Glomerular visceral epithelial cell (primary cell): Measurements from ENCODE around the gene MRPL50.
"Not testable (repeated sequence)": the region's sequence is repeated elsewhere in the genome, so short reads cannot be mapped to it uniquely, and the experiment has no call there.

Experiments
- DNase-seq: peaks from one replicate; pipeline ENCODE4 v3.0.0-alpha.2; 2016; ENCODE audit errors: extremely low spot score

The MRPL50 gene

DNA sequence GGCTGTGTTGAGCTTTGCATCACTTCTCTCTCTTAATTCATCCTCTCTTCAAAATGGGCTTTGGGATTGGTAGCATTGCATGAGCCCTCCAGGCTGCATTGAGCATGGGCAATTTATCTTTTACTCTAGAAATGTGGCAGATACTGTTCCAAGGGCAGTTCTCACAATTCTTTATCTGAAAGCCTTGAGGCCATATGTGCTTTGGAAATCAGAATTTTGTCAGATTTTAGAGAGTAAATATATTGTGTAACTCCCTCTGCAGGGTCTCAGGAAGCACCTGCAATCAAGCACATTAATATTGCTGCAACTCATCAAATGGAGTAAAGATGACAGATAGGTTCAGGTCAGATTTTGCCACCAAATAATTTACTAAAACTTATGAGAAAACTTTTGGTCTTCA is 19.6 kb upstream of the MRPL50 start:
- no peak for DNase-seq

DNA sequence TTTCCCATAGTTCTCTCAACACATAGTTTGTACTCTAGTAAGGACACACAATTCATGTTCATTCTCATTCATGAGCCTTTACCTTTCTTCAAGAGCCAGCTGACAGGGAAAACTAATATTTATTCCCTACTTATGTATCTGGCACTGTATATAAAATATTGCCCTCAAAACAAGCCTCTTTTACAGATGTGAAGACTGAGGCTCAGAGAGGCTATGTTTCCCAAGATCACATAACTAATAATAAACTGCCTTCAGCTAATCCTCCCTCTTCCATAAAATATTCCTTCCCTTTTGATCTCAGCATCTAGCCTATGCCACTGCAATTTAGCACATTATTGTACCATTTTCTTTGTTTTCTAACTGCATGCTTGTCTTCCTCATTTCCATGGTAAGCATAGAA is 19.0 kb upstream of the MRPL50 start:
- DNase-seq, result no peak

DNA sequence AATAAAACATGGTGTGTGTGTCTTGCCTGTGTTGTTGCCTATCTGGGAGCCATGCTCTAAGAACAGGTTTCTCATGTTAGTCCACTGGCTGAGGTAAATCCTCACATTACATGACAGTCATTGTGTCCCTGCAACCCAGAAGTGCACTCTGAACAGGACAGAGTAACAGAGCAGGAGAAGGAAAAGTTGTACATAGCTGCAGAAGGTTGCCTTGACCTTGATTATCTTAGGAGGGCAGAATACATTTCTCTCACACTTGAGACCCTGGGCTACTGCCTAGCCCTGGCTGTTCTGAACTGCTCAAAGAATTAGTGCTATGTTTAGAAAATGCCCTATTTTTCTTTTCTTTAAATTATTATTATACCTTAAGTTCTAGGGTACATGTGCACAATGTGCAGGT is 17.2 kb upstream of the MRPL50 start:
- no peak for DNase-seq

DNA sequence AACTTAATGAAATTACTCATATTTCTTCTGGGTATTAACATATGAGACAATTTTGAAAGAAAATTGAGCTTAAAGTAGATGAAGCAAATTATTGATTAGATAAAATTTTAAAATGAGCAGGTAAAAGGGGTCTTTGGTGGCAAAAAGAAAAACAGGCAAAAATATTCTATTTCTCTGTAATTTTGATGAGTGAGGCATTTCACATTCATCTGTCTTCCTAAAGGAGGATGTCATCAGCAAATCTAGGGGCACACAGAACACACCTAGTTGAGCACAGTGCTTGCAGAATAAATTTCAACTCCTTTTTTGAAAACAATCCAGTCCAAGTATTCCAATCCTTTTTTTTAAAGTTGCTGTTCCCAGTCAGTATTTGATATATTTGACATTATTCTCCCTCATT is 16.4 kb upstream of the MRPL50 start:
- no peak for DNase-seq

DNA sequence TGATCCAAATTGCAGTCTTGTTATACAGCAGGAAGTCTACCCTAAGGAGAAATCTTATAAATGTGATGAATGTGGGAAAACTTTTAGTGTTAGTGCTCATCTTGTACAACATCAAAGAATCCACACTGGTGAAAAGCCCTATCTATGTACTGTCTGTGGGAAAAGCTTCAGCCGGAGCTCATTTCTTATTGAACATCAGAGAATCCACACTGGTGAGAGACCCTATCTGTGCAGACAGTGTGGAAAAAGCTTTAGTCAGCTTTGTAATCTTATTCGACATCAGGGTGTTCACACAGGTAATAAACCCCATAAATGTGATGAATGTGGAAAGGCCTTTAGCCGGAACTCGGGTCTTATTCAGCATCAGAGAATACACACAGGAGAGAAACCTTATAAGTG is 10.7 kb upstream of the MRPL50 start:
- DNase-seq, result no peak

DNA sequence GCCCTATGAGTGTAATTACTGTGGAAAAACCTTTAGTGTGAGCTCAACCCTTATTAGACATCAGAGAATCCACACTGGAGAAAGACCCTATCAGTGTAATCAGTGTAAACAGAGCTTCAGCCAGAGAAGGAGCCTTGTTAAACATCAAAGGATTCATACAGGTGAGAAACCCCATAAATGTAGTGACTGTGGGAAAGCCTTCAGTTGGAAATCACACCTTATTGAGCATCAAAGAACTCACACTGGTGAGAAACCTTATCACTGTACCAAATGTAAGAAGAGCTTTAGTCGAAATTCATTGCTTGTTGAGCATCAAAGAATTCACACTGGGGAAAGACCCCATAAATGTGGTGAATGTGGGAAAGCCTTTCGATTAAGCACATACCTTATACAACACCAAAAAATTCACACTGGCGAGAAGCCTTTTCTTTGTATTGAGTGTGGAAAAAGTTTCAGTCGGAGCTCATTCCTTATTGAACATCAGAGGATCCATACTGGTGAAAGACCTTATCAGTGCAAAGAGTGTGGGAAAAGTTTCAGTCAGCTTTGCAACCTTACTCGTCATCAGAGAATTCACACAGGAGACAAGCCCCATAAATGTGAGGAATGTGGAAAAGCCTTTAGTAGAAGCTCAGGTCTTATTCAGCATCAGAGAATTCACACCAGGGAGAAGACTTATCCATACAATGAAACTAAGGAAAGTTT is 10.1 kb upstream of the MRPL50 start:
- DNase-seq, result no peak

DNA sequence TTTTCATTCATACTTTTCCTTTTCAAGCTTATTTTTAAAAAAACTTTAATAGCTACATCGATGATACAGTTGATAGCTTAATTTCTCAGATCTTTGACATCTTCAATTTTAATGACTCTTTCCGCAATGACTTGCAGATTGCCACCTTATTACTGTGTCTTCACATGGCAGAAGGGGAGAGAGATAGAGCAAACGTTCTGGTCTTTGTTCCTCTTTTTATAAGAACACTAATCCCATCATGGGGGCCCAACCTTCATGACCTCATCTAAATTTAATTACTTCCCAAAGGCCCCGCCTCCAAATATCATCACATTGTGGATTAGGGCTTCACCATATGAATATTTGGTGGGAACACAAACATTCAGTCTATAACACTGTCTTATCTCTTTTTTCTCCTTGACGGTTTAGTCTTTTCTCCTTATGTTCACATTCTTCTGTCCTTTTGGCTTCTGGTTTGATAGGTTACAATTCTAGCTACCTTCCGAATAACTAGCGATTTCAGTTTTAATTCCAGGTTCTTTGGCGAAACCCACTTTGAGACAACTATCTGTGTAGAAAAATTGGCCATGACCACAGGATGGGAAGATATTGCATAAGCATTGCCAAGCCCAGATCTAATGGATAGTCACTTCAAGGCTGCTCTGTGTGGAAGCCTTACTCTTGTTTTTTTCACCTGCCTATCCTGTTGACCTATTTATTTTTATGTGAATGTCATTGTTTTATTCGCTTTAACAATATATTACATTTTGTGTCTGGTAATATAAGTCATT is 5.3 kb upstream of the MRPL50 start:
- no peak for DNase-seq

DNA sequence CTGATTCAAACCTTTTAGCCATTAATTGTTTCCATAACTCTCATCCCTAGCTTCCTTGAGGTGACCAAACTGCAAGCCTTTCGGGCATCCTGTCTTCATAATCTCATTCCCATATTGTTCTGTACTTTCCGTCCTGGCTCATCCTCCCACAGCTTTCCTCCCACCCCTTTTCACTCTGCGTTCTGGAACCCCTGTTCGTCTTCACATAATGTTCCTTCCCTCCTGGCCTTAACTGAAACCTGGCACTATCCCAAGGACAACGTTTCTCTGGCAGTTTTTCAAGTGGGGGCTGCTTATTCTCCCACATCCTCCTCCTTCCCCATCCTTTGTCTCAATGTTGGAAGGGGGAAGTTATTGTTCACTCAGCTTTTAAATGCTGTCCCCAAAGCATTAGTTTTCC is 1.7 kb upstream of the MRPL50 start:
- DNase-seq, result peak; percentile 9

DNA sequence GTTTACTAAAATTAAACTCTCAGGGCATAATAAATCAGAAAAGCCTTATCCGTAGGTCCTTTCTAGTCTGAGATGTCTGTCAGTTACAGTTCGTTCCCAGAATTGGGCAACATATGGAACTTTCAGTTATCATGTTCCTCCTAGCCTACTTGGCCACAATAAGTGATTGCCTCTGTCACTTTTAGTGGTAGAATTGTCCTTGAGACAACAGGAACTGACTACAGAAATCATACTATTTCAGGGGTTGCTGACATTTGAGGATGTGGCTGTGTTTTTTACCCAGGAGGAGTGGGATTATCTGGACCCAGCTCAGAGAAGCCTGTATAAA is 1.2 kb upstream of the MRPL50 start:
- no peak for DNase-seq

DNA sequence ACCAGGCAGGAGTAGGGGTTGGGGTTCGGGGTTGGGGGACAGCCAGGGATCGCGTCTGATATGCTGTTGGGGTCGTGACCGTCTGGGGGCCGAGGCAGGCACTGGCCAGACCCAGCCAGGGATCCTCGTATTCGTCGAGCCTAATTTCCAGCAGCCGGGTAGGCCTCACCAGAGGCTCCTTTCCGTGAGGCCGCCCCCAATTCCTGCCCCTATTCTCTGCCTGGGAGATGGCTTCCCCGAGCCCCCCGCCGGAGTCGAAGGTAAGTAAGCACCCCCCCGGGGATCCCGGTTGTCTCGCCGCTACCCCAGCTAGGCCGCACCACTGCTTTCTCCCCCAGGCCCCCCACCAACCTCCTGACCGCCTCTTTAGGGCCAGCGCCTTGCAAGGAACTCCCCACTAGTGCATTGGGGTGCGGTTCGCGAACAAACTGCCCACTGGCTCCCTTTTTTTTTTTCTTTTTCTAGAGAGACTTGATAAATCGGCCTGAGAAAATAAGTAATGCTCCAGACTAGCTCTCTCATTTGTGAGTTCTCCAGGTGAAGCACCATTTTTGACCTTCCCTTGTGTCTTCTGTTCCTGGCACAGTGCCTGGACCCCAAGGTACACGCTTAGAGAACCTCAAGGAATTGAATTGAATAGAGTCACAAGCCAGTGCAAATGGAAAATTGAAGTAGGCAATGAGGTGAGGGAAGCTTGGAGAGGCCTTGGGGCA is 668 bp upstream of the MRPL50 start:
- peak; percentile 15 for DNase-seq

DNA sequence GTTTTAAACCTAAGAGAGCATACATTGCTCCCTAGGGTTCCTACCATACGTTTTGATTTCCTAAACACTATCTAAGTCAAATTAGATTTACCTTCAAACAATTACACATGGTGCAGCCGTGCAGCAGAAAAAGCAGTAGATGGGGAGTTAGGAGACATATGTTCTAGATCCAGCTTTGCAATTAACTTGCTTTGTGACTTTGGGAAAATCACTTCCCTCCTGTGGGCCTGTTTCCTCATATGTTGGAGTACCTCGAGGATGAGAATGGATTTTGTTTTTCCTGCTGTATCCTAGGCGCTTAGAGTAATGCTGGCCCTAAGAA is 711 bp downstream of the MRPL50 start:
- DNase-seq, result no peak

DNA sequence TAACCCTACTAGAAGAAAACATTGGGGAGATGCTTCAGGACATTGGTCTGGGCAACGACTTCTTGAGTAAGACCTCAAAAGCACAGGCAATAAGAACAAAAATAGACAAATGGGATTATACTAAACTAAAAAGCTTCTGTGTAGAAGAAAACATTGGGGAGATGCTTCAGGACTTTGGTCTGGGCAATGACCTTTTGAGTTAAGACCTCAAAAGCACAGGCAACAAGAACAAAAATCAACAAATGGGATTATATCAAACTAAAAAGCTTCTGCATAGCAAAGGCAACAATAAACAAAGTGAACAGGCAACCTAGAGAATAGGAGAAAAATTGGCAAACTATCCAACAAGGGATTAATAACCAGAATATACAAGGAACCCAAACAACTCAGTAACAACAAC is 3.7 kb downstream of the MRPL50 start:
- no peak for DNase-seq

DNA sequence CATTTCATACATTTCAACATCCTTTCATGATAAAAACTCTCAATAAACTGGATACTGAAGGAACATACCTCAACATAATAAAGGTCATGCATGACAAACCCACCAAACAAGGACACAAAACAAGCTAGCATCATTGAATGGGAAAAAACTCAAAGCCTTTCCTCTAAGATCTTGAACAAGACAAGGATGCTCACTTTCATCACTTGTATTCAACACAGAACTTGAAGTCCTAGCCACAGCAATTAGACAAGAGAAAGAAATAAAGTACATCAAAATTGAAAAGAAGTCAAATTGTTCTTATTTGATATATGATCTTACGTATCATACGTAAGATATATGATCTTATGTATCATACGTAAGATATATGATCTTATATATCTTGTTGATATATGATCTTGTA is 5.3 kb downstream of the MRPL50 start:
- no peak for DNase-seq

DNA sequence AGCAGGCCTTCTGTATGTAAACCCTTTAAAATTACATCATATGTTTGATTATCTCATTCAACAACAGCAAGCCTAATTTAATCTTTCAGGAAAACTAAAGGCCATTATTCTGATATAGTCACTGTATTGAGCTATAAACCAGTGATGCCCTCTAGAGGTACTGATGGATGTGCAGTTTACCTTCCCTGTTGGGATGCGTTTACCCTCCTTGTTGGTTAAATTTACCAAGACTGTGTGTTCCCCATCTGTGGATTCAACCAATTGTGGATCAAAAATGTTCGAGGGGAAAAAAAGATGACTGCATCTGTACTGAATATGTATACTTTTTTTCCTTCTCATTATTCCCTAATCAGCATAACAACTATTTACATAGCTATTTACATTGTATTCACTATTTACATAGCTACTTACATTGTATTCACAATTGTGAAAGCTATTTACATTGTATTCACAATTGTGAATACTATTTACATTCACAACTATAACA is 9.9 kb downstream of the MRPL50 start:
- no peak for DNase-seq

DNA sequence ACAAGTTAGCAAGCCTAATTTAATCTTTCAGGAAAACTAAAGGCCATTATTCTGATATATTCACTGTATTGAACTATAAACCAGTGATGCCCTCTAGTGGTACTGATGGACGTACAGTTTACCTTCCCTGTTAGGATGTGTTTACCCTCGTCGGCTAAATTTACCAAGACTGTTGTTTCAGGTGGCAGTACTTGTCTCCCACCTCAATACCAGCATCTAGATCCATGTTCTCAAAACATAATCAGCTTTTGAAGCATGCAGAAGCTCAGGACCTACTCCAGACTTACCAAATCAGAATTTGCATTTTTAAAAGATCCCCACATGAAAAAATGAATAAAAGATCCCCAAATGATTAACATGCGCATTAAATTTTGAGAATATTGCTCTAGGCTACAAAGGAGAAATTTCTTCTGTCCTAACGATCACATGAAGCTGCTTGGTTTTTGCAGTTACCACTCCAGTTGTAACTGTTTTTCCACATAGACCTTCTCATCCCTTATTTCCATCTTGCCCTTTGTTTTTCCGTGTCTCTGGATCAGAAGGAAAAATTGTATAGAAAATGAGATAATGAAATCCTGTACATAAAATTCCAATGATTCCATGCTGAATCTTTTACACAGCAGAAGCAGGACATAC is 10.4 kb downstream of the MRPL50 start:
- peak; percentile 48 for DNase-seq

DNA sequence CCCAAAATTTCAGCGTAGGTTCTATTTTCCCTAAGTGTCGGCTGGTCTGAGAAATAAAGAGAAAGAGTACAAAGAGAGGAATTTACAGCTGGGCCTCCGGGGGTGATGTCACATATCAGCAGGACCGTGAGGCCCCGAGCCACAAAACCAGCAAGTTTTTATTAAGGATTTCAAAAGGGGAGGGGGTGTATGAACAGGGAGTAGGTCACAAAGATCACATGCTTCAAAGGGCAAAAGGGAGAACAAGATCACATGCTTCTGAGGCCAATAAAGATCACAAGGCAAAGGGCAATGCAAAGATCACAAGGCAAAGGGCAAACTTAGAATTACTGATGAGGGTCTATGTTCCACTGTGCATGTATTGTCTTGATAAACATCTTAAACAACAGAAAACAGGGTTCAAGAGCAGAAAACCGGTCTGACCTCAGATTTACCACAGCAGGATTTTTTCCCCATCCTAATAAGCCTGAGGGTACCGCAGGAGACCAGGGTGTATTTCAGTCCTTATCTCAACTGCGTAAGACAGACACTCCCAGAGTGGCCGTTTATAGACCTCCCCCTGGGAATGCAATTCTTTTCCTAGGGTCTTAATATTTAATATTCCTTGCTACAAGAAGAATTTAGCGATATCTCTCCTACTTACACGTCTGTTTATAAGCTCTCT is 13.4 kb downstream of the MRPL50 start, which contains the start of gene BAAT:
TSS of gene BAAT (minus strand) at position 134 of the 664 bp plus-strand sequence. CDS start 13,602 bp downstream, outside the sequence.
- not testable (repeated sequence) for DNase-seq

DNA sequence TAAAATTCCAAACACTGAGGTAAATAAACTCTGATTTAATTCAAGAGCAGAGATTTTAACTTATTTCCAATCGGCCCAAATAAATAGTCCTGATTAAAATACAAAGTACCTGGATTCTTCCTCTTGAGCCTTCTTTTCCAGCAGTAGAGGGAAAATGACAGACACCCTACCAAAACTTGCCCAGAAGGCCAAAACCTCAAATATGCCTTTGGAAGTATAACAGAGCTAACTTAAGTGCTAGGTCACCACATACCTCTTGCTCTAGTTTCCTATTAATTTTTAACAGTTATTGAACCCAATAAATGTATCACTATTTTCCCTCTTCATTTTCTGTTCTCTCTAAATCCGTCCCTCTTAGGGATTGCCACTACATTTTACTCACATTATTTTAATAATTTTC is 15.1 kb downstream of the MRPL50 start:
- peak; percentile 51 for DNase-seq

DNA sequence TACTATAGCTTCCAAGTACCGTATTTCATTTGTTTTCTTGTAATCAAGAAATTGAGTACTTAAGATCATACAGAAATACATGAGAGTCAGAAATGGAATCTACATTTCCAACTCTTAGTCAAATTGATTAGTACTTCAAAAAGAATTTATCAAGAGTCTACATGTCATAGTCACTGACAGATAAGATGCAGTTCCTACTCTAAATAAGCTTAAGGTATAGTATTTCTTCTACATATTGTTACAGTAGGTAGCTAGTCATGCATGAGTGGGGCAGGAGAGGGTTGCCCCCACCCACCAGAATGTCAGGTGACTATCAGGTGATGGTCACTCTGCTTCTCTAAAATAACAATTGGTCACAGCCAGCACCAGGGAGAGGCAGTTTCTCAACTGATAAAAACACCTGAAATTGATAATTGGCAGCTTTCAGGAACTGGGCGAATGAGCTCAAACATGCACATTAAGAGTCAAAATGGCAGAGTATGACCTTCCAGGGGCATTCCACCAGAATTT is 16.5 kb downstream of the MRPL50 start:
- DNase-seq, result no peak

DNA sequence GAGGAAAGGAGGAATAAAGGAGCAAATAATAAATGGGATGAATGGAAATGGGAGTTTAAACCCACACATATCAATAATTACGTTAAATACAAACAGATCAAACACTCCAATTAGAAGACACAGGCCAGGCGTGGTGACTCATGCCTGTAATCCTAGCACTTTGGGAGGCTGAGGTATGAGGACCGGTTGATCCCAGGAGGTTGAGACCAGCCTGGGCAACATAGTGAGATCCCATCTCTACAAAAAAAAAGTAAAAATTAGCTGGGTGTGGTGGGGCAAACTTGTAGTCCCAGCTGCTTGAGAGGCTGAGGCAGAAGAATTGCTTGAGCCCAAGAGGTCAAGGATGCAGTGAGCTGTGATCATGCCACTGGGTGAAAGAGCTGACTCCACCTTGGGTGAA is 17.3 kb downstream of the MRPL50 start:
- no peak for DNase-seq

DNA sequence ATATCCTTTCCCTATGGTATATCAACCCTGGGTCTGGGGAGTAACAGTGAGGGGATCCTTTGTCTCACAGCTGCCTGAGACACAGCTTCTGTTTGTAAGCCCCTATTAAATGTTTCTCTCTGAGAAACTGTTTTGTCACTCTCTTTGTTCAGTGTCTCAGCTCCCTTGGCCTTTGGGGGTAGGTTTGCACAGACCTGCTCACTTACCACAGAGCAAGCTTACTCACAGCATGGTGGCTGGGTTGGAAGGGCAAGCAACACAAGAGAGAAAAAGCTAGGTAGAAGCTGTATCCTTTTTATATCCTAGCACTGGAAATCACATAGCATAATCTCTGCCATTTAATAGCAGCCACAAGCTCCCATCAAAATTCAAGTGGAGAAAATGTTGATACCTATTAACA is 18.1 kb downstream of the MRPL50 start:
- no peak for DNase-seq

DNA sequence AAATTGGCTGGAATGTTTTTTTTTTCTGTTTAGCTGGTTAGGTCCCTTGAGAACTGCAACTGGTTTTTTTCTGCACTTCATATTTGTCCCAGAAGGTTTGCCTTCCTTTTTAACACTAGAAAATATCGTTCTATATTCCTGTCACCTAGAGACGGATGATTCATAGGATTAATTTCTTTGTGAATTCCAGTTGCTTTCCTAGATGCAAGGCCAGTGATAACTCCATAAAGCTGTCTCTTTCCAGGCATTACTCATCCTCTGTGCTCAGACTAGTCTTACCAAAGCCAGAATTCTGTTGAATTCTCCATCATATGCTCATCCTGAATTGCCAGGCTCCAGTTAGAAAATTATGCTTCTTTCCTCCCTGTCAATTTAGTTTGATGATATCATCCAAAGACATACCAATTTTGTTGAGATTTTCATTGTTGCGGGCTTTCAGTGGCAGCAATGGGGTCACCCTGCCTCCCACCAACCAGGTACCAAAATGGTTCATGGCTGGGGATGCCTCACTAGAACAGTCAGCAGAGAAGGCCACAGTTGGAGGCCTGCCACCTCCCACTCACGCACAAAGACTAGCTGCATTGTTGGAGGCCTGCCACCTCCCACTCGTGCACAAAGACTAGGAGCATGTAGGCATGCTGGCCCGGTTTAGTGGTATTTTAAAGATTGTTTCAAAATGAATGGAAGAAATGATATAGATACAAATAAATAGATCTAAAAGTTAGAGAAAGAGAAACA is 22.1 kb downstream of the MRPL50 start:
- peak; percentile 50 for DNase-seq
